HepG2 (cell line): ENCODE measurements around the gene OST4. TPM values are rescaled to one million over a fixed set of nuclear protein-coding genes. Genes with fewer than 3 reads are reported as not detected.
A peak's percentile ranks its signal among the peaks of the same experiment; 100 is the strongest.

Source experiments
- AHDC1 ChIP-seq: sonication (generic); formaldehyde crosslinking; IDR thresholded peaks from 2 replicates; pipeline ENCODE4 v1.5.1; 2020; ENCODE audit warnings: mild to moderate bottlenecking, missing genetic modification reagents, borderline replicate concordance
- HBP1 ChIP-seq: IDR thresholded peaks from 2 replicates; pipeline ENCODE4 v1.6.1; 2016; ENCODE audit warnings: low read depth, control low read depth
- REST ChIP-seq, 2 experiments: IDR thresholded peaks; 2 replicates each; pipeline ENCODE4 v1.6.1; 2011 to 2012; ENCODE audit warnings: low read length in 2 of 2, borderline replicate concordance in 1 of 2, low read depth in 1 of 2, mild to moderate bottlenecking in 1 of 2, moderate library complexity in 1 of 2
- SALL2 ChIP-seq: sonication (generic); formaldehyde crosslinking; IDR thresholded peaks from 2 replicates; pipeline ENCODE4 v1.8.1; 2023; ENCODE audit warnings: mild to moderate bottlenecking, missing genetic modification reagents, inconsistent platforms
- TFE3 ChIP-seq: IDR thresholded peaks from 2 replicates; pipeline ENCODE4 v1.6.1; 2016
- TSC22D2 ChIP-seq: sonication (generic); formaldehyde crosslinking; IDR thresholded peaks from 2 replicates; pipeline ENCODE4 v1.5.1; 2020; ENCODE audit warnings: missing genetic modification reagents, mild to moderate bottlenecking, borderline replicate concordance
- ZBTB33 ChIP-seq: sonication (generic); formaldehyde crosslinking; IDR thresholded peaks from 2 replicates; pipeline ENCODE4 v1.4.0; 2020; ENCODE audit warnings: missing genetic modification reagents
- ZNF563 ChIP-seq: sonication (generic); formaldehyde crosslinking; IDR thresholded peaks from 2 replicates; pipeline ENCODE4 v1.8.0; 2022; ENCODE audit warnings: mild to moderate bottlenecking, moderate library complexity, missing genetic modification reagents
- ZNF614 ChIP-seq: IDR thresholded peaks from 2 replicates; pipeline ENCODE4 v1.6.1; 2018; ENCODE audit warnings: missing biosample characterization, missing genetic modification reagents, inconsistent platforms, borderline replicate concordance
- ZNF83 ChIP-seq: sonication (generic); formaldehyde crosslinking; IDR thresholded peaks from 2 replicates; pipeline ENCODE4 v1.4.0; 2020; ENCODE audit warnings: missing genetic modification reagents, mild to moderate bottlenecking, borderline replicate concordance
- polyA plus RNA-seq, 8 experiments: library from polyadenylated mRNA; depleted of rRNA in 3 of 8; stranded (reverse) in 7 of 8; unstranded in 1 of 8; fragments of >200 nt; fragmentation: Illumina TruSeq in 4 of 8; extraction: Trizol in 4 of 8; gene quantifications; 2 replicates each; pipeline versions ENCODE4 v1.2.1 to v1.2.3, GENCODE V29; 2011 to 2016; ENCODE audit warnings: low read depth in 4 of 8, missing spikeins in 1 of 8, mixed read lengths in 1 of 8; ENCODE audit not compliant: insufficient read depth in 1 of 8
- total RNA-seq, 5 experiments: library from RNA; depleted of rRNA; stranded (reverse); fragments of >200 nt; fragmentation: Illumina TruSeq; extraction: Trizol; gene quantifications; 2 replicates each; pipeline ENCODE4 v1.2.3, GENCODE V29; 2016; ENCODE audit warnings: low read depth in 1 of 5

The OST4 gene
- total and polyA plus RNA-seq, 2 of the 13 experiments (the other 11 are each of a cell fraction or from before 2014, with no cell fraction given): 498 to 584 TPM

- TF ChIP-seq AHDC1 (CRISPR knock-in tag) (no peak), ZBTB33 (CRISPR knock-in tag) (peak; percentile 87), ZNF614 (CRISPR knock-in tag) (no peak), TSC22D2 (no peak), SALL2 (no peak), TFE3 (CRISPR knock-in tag) (no peak), HBP1 (CRISPR knock-in tag) (no peak), ZNF83 (CRISPR knock-in tag) (no peak), REST (IDR thresholded peaks at IDR 0.05; ENCODE audit: borderline replicate concordance in 1 of 2, low read depth in 1 of 2, low read length in 2 of 2) (no peak), ZNF563 (no peak)
Measured at GRCh38 chr2:27078267-27079194, 7.1 kb upstream of the OST4 start, which contains the start of gene EMILIN1 (continued).
